G401 (cell line): Measurements from ENCODE around the gene ATRNL1. TPM values are rescaled to one million over a fixed set of nuclear protein-coding genes. Genes with fewer than 3 reads are reported as not detected.

Source experiments
- DNase-seq: peaks from one replicate; pipeline ENCODE4 v3.0.0-alpha.2; 2015; ENCODE audit warnings: low spot score
- in situ Hi-C: cut with HindIII; loops from 2 replicates; pipeline ENCODE4 v1.10.0; 2016; ENCODE audit warnings: low sequenced_read_pairs, mixed read lengths
- total RNA-seq: library from RNA; depleted of rRNA; stranded (reverse); fragments of >200 nt; shearing (Covaris generic); gene quantifications from 2 replicates; pipeline ENCODE4 v1.2.3, GENCODE V29; 2014; rRNA removed

Gene ATRNL1
- total RNA-seq: 0.44 TPM in 1 of 2 replicates, not detected in the other

- in situ Hi-C loops: no loop called here
- DNase-seq: no peak
Observed at GRCh38 chr10:115093286-115093775, at the start of gene ATRNL1. ATRNL1 (plus strand) TSS chr10:115093365; CDS start chr10:115093751, 386 bp downstream.

GRCh38 chr10:115043719-115044118 is 49.4 kb upstream of the ATRNL1 start:
- no peak for DNase-seq
- in situ Hi-C loops: no loop called here

- in situ Hi-C loops: no loop called here
Observed at GRCh38 chr10:115044891-115045290, 48.3 kb upstream of the ATRNL1 start.

GRCh38 chr10:115045499-115045898 is 47.7 kb upstream of the ATRNL1 start:
- DNase-seq: peak; percentile 9
- in situ Hi-C loops: no loop called here

More at GRCh38 chr10:115044891-115045290, 48.3 kb upstream of the ATRNL1 start:
- DNase-seq: no peak

- in situ Hi-C loops: no loop called here
- no peak for DNase-seq
Observed at GRCh38 chr10:115046686-115047236, 46.4 kb upstream of the ATRNL1 start.

GRCh38 chr10:115047705-115048104 is 45.5 kb upstream of the ATRNL1 start:
- DNase-seq: no peak
- in situ Hi-C loops: no loop called here

DNA sequence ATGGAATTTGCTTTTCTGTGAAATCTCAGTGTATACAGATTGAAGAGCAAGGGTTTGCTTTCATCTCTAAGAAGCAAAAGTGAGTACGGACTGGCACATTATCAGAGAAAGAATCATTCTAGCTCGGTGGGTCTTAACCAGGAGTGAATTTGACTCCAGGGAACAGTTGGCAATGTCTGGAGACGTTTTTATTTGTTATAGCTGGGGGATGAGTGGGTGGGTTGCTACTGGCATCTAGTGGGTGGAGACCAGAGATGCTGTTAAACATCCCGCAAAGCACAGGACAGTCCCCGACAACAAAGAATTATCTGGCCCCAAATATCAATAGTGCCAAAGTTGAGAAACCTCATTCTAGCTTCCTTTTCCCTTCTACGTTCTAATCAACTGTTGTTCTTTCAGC is 43.8 kb upstream of the ATRNL1 start:
- DNase-seq: no peak
- in situ Hi-C loops: no loop called here

GRCh38 chr10:115049960-115050359 is 43.2 kb upstream of the ATRNL1 start:
- no peak for DNase-seq
- in situ Hi-C loops: no loop called here

GRCh38 chr10:115050375-115051010 is 42.7 kb upstream of the ATRNL1 start:
- in situ Hi-C loops: no loop called here
- no peak for DNase-seq

GRCh38 chr10:115051216-115051615 is 41.9 kb upstream of the ATRNL1 start:
- no peak for DNase-seq
- in situ Hi-C loops: no loop called here

- in situ Hi-C loops: no loop called here
- no peak for DNase-seq
Observed at GRCh38 chr10:115052226-115052625, 40.9 kb upstream of the ATRNL1 start.

- in situ Hi-C loops: no loop called here
- DNase-seq: no peak
Observed at GRCh38 chr10:115052728-115053127, 40.4 kb upstream of the ATRNL1 start.

- DNase-seq: no peak
- in situ Hi-C loops: no loop called here
Observed at GRCh38 chr10:115056186-115056585, 37.0 kb upstream of the ATRNL1 start.

GRCh38 chr10:115059301-115059898 is 33.8 kb upstream of the ATRNL1 start:
- no peak for DNase-seq
- in situ Hi-C loops: no loop called here

DNA sequence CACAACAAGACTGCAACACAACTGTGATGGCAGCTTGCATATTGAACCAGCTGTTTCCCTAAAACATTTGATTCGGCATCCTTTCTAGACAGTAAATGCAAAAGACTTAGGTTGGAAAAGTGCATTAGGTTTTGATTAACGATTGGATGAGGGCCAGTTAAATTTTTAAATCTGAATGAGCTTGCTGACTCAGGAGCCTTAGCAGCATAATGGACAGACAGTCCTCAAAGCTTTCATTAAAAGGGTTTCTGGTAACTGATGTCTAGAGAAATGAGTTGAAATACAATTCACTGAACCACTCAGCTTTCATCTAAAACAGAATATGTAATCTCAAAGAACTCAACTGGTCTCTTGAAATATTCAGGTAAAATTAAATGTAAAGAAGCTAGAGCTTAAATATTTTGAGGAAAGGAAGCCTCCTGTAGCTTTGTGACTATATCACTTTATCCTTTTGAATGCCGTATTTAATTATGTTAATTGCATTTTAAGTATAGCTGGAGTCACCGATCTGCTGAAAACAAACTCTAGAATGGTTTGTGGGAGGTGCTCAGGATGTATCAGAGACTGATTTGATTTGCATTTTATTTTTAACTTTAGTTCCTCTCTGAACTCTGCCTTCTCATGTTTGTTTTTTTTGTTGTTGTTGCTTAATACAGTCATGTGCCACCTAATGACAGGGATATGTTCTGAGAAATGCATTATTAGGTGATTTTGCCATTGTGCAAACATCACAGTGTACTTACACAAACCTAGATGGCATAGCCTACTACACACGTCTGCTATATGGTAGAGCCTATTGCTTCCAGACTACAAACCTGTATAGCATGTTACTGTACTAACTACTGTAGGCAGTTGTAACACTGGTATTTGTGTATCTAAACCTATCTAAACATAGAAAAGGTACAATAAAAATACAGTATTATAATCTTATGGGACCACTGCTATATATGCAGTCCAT is 29.2 kb upstream of the ATRNL1 start:
- no peak for DNase-seq
- in situ Hi-C loops: no loop called here

DNA sequence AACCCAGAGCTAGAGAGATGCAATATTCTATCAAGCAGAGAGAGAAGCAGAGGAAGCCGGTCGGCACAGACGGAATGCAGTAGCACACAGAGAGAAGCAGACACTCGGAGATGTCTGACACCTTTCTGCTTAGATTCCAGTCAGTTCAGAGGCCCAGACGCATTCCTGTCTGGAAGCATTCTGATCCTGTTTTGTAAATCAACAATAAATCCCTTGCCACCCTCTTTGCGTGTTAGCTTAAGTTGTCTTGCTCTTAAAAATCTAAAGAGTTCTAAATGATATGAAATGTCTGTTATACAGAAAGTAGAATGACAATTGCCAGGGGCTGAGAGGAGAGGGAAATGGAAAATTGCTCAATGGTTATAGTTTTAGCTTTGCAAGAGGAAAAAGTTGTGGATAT is 27.4 kb upstream of the ATRNL1 start:
- in situ Hi-C loops: no loop called here
- DNase-seq: no peak

DNA sequence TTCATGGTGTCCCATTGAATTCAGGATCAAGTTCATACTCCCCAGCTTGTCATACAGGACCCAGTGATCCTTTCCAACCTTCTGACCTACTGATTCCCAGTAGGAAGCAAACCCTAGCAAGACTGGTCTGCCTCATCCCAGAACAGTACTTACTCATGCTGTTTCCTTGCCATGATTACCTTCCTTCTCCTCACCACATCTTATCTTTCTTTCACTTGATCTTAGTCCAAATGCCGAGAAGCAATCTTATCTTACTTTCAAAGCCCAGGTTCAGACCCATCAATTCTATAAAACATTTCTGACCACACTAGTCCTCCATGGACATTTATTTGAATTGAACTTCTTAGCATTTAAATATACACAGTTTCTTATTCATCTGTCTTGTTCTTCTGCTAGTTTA is 26.6 kb upstream of the ATRNL1 start:
- in situ Hi-C loops: no loop called here
- no peak for DNase-seq

DNA sequence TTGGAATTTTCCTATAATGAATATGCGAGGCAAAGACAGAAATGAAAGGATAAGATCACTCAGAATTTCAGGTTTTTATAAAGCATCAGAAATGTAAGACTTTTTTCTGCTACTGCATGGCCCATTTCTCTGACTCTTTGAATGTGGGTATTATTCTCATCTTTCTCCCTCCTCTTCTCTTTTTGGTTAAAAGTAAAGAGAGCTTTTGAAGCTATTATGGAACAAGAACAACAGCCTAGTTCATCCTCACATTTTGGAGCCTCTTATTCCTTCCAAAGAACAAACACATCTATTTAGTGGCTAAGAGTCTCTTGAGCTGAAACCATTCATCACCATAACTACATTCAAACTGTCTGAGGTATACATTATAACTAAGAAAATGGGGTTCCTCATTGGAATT is 19.4 kb upstream of the ATRNL1 start:
- in situ Hi-C loops: no loop called here
- no peak for DNase-seq

DNA sequence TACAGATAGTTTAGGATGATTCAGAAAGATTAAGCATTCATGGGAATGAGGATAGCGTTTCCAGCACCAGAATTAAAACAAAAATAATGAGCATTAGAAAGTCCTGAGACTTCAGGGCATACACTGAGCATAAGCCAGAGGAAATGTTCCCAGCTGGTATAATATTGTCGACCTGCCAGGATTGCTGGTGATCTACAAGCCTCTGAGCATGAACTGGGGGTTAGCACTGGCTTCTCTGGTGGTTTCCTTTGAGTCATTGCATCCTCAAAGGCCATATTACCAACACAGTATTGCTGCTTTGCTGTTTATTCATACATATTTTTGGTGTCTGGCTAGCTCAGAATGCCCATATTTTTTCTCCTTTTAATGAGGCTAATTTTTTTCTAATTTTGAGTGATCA is 10.7 kb upstream of the ATRNL1 start:
- in situ Hi-C loops: no loop called here
- no peak for DNase-seq
